ENCODE measurements around the gene FOXL1. TPM values are rescaled to one million over a fixed set of nuclear protein-coding genes. Genes with fewer than 3 reads are reported as not detected.

FOXL1 gene
- total and polyA plus RNA-seq, 2 of the 13 experiments (the other 11 are each of a cell fraction or from before 2014, with no cell fraction given), result not detected

DNA sequence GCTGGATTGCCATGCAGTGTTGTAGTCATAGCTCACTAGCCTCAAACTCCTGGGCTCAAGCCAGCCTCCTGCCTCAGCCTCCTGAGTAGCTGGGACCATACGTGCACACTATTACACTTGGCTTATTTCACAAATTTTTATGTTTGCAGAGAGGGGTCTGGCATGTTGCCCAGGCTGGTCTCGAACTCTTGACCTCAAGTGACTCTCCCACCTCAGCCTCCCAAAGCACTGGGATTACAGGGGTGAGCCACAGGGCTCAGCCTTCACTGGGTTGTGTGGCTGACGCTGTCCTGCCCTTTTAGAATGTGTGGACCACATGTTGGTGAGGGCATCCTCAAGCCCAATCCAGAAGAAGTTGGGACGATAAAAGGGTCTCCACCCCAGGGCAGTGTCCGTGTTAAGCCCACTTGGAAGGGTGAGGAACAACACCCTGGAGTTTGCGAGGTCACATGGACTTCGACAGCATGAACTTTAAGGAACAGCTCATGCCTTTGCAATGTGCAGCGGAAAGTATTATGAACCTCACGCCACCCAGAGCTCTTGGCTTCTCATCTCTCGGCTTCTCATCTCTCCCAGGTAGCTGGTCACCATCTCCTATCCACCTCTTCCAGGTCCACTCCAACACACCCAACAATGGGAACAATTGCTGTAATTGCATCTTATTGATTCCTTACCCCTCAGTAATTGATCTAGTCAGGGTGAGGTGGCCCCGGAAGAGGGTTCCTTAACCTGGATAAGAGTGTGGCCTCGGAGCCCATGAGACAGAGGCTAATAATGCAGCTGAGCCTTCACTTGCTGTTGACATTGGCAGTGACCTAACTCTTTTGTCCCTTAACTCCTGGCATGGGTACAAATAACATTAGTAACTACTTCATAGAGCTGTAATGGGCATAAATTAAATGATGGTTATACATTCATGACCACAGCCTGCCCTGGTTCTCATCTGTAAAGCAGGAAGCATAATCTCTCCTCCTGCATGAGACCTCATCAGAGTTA lies 6.7 kb downstream of the FOXL1 start:
- no peaks in the 10 kb centered on the region for H3K4me1 ChIP-seq (ENCODE audit: insufficient read depth, low read length)
- WGBS (ENCODE audit: low lambda C conversion rate), result 26% methylated on average over 11 of the region's 12 CpGs
- no peak overlapping the region for H3K4me2 ChIP-seq (ENCODE audit: low read depth, low read length)
- ATAC-seq, result no peak
- H3K27me3 ChIP-seq (ENCODE audit: control insufficient read depth in 1 of 2, insufficient read depth in 2 of 2, low read length in 2 of 2), result peaks cover 2 to 35% of the 10 kb centered on the region in 2 experiments; a peak in 3 of 5 replicates
- H3K36me3 ChIP-seq (replicated peaks in 1 of 2; ENCODE audit: control insufficient read depth in 1 of 2, insufficient read depth in 2 of 2, low read length in 2 of 2), result no peaks in the 10 kb centered on the region
- H4K20me1 ChIP-seq (ENCODE audit: insufficient read depth, low read length), result no peaks in the 10 kb centered on the region
- in situ Hi-C loops (cut with HindIII; ENCODE audit: extremely low pct_ligation_motif_present, low pct_unique_long_range_greater_than_20kb) (no loop called here), intact Hi-C loops (cut with micrococcal nuclease; ENCODE audit: unreplicated experiment) (loop anchor here (10.0 kb wide), 1 partner anchor 270 kb away; no protein-coding TSS in a partner anchor)
- no peak for DNase-seq (ENCODE audit: low spot score)
- no peak overlapping the region for H2AFZ ChIP-seq (ENCODE audit: low read length)
- no peak overlapping the region for H3K4me3 ChIP-seq (replicated peaks in 1 of 3; ENCODE audit: insufficient read depth in 1 of 3, low read depth in 2 of 3, low read length in 3 of 3)
- H3K27ac ChIP-seq (ENCODE audit: extremely low read length, insufficient read depth, low read length), result no peak overlapping the region
- BruUV-seq (replicated peaks), result no TSS peak
- no peak for FAIRE-seq
- CTCF ChIA-PET (ENCODE audit: low intra/inter-chr PET ratio, low total read pairs), result no interaction called here
- H3K9me3 ChIP-seq (ENCODE audit: low read length), result no peaks in the 10 kb centered on the region
- H3K79me2 ChIP-seq (ENCODE audit: insufficient read depth, low read length), result no peaks in the 10 kb centered on the region
- H3K9ac ChIP-seq (ENCODE audit: insufficient read depth, low read depth, low read length), result no peak overlapping the region
- POLR2A ChIA-PET, result no interaction called here
- TF ChIP-seq, protein P1, sequence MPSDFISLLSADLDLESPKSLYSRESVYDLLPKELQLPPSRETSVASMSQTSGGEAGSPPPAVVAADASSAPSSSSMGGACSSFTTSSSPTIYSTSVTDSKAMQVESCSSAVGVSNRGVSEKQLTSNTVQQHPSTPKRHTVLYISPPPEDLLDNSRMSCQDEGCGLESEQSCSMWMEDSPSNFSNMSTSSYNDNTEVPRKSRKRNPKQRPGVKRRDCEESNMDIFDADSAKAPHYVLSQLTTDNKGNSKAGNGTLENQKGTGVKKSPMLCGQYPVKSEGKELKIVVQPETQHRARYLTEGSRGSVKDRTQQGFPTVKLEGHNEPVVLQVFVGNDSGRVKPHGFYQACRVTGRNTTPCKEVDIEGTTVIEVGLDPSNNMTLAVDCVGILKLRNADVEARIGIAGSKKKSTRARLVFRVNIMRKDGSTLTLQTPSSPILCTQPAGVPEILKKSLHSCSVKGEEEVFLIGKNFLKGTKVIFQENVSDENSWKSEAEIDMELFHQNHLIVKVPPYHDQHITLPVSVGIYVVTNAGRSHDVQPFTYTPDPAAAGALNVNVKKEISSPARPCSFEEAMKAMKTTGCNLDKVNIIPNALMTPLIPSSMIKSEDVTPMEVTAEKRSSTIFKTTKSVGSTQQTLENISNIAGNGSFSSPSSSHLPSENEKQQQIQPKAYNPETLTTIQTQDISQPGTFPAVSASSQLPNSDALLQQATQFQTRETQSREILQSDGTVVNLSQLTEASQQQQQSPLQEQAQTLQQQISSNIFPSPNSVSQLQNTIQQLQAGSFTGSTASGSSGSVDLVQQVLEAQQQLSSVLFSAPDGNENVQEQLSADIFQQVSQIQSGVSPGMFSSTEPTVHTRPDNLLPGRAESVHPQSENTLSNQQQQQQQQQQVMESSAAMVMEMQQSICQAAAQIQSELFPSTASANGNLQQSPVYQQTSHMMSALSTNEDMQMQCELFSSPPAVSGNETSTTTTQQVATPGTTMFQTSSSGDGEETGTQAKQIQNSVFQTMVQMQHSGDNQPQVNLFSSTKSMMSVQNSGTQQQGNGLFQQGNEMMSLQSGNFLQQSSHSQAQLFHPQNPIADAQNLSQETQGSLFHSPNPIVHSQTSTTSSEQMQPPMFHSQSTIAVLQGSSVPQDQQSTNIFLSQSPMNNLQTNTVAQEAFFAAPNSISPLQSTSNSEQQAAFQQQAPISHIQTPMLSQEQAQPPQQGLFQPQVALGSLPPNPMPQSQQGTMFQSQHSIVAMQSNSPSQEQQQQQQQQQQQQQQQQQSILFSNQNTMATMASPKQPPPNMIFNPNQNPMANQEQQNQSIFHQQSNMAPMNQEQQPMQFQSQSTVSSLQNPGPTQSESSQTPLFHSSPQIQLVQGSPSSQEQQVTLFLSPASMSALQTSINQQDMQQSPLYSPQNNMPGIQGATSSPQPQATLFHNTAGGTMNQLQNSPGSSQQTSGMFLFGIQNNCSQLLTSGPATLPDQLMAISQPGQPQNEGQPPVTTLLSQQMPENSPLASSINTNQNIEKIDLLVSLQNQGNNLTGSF (CRISPR knock-in tag; IDR thresholded peaks at IDR 0.05), result no peak
- TF ChIP-seq HDAC2 (CRISPR knock-in tag; IDR thresholded peaks at IDR 0.05), result no peak
- TF ChIP-seq, protein P2, sequence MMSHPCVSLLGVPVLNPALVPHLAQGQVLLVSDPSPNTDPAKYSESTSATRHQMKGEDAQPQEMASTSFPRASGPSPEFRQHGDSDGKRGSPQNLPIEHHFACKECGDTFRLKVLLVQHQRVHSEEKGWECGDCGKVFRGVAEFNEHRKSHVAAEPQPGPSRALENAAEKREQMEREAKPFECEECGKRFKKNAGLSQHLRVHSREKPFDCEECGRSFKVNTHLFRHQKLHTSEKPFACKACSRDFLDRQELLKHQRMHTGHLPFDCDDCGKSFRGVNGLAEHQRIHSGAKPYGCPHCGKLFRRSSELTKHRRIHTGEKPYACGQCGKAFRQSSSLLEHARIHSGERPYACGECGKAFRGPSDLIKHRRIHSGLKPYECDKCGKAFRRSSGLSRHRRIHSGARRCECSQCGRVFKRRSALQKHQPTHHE (CRISPR knock-in tag; IDR thresholded peaks at IDR 0.05; ENCODE audit: borderline replicate concordance), result no peak
- TF ChIP-seq ZNF282 (IDR thresholded peaks at IDR 0.05; ENCODE audit: partially characterized antibody), result no peak
- TF ChIP-seq, protein P3, sequence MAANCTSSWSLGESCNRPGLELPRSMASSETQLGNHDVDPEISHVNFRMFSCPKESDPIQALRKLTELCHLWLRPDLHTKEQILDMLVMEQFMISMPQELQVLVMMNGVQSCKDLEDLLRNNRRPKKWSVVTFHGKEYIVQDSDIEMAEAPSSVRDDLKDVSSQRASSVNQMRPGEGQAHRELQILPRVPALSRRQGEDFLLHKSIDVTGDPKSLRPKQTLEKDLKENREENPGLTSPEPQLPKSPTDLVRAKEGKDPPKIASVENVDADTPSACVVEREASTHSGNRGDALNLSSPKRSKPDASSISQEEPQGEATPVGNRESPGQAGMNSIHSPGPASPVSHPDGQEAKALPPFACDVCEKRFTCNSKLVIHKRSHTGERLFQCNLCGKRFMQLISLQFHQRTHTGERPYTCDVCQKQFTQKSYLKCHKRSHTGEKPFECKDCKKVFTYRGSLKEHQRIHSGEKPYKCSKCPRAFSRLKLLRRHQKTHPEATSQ (CRISPR knock-in tag; IDR thresholded peaks at IDR 0.05; ENCODE audit: borderline replicate concordance), result no peak
- TF ChIP-seq, protein P4, sequence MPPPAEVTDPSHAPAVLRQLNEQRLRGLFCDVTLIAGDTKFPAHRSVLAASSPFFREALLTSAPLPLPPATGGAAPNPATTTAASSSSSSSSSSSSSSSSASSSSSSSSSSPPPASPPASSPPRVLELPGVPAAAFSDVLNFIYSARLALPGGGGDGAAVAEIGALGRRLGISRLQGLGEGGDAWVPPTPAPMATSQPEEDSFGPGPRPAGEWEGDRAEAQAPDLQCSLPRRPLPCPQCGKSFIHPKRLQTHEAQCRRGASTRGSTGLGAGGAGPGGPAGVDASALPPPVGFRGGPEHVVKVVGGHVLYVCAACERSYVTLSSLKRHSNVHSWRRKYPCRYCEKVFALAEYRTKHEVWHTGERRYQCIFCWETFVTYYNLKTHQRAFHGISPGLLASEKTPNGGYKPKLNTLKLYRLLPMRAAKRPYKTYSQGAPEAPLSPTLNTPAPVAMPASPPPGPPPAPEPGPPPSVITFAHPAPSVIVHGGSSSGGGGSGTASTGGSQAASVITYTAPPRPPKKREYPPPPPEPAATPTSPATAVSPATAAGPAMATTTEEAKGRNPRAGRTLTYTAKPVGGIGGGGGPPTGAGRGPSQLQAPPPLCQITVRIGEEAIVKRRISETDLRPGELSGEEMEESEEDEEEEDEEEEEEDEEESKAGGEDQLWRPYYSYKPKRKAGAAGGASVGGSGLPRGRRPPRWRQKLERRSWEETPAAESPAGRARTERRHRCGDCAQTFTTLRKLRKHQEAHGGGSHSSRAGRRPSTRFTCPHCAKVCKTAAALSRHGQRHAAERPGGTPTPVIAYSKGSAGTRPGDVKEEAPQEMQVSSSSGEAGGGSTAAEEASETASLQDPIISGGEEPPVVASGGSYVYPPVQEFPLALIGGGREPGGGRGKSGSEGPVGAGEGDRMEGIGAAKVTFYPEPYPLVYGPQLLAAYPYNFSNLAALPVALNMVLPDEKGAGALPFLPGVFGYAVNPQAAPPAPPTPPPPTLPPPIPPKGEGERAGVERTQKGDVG (CRISPR knock-in tag; IDR thresholded peaks at IDR 0.05; ENCODE audit: borderline replicate concordance), result no peak
- TF ChIP-seq STAT5B (CRISPR knock-in tag; IDR thresholded peaks at IDR 0.05), result no peak
- TF ChIP-seq, protein P5, sequence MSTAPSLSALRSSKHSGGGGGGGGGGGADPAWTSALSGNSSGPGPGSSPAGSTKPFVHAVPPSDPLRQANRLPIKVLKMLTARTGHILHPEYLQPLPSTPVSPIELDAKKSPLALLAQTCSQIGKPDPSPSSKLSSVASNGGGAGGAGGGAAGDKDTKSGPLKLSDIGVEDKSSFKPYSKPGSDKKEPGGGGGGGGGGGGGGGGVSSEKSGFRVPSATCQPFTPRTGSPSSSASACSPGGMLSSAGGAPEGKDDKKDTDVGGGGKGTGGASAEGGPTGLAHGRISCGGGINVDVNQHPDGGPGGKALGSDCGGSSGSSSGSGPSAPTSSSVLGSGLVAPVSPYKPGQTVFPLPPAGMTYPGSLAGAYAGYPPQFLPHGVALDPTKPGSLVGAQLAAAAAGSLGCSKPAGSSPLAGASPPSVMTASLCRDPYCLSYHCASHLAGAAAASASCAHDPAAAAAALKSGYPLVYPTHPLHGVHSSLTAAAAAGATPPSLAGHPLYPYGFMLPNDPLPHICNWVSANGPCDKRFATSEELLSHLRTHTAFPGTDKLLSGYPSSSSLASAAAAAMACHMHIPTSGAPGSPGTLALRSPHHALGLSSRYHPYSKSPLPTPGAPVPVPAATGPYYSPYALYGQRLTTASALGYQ (CRISPR knock-in tag; IDR thresholded peaks at IDR 0.05), result no peak
